ENCODE results near the gene HNRNPA2B1.

The HNRNPA2B1 gene

DNA sequence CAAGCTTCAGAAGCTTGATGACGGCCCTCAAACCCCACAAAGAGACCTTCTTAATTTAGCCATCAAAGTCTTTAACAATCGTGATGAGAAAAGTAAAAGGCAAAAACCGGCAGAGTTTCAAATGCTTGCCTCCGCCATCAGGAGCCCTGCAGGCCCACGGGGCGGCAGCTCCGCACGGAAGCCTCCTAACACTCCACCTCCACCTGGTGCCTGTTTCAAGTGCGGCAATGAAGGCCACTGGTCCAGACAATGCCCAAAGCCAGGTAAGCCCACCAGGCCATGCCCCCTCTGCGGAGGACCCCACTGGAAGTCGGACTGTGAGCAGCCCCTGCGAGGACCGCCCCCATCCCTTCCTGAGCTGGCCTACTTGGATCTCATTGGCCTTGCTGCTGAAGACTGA, 44.6 kb upstream of the HNRNPA2B1 start:
- no peak for TF ChIP-seq ZFP3 (CRISPR knock-in tag; IDR thresholded peaks at IDR 0.05)
- TF ChIP-seq, protein P1, sequence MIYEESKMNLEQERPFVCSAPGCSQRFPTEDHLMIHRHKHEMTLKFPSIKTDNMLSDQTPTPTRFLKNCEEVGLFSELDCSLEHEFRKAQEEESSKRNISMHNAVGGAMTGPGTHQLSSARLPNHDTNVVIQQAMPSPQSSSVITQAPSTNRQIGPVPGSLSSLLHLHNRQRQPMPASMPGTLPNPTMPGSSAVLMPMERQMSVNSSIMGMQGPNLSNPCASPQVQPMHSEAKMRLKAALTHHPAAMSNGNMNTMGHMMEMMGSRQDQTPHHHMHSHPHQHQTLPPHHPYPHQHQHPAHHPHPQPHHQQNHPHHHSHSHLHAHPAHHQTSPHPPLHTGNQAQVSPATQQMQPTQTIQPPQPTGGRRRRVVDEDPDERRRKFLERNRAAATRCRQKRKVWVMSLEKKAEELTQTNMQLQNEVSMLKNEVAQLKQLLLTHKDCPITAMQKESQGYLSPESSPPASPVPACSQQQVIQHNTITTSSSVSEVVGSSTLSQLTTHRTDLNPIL (CRISPR knock-in tag; IDR thresholded peaks at IDR 0.05; ENCODE audit: low read depth): no peak
- TF ChIP-seq ZC3H10 (CRISPR knock-in tag; IDR thresholded peaks at IDR 0.05): no peak
- no peak for TF ChIP-seq PPARA (CRISPR knock-in tag; IDR thresholded peaks at IDR 0.05; ENCODE audit: borderline replicate concordance)
- no peak for TF ChIP-seq ZNF565 (CRISPR knock-in tag; conservative IDR thresholded peaks at IDR 0.05; ENCODE audit: low read depth)
- TF ChIP-seq, protein P2, sequence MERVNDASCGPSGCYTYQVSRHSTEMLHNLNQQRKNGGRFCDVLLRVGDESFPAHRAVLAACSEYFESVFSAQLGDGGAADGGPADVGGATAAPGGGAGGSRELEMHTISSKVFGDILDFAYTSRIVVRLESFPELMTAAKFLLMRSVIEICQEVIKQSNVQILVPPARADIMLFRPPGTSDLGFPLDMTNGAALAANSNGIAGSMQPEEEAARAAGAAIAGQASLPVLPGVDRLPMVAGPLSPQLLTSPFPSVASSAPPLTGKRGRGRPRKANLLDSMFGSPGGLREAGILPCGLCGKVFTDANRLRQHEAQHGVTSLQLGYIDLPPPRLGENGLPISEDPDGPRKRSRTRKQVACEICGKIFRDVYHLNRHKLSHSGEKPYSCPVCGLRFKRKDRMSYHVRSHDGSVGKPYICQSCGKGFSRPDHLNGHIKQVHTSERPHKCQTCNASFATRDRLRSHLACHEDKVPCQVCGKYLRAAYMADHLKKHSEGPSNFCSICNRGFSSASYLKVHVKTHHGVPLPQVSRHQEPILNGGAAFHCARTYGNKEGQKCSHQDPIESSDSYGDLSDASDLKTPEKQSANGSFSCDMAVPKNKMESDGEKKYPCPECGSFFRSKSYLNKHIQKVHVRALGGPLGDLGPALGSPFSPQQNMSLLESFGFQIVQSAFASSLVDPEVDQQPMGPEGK (CRISPR knock-in tag; IDR thresholded peaks at IDR 0.05; ENCODE audit: borderline replicate concordance): no peak
- no peak for TF ChIP-seq SNAI2 (CRISPR knock-in tag; IDR thresholded peaks at IDR 0.05)
- no peak for TF ChIP-seq ZFP30 (CRISPR knock-in tag; IDR thresholded peaks at IDR 0.05)
- no peak for TF ChIP-seq ZNF70 (CRISPR knock-in tag; IDR thresholded peaks at IDR 0.05)
- no peak for TF ChIP-seq ESRRG (CRISPR knock-in tag; IDR thresholded peaks at IDR 0.05)
- no peak for TF ChIP-seq RARB (CRISPR knock-in tag; IDR thresholded peaks at IDR 0.05)
- no peak for TF ChIP-seq ARNTL (CRISPR knock-in tag; IDR thresholded peaks at IDR 0.05; ENCODE audit: borderline replicate concordance, low read depth)
- TF ChIP-seq CSDC2 (CRISPR knock-in tag; IDR thresholded peaks at IDR 0.05): no peak
- no peak for TF ChIP-seq OSR1 (CRISPR knock-in tag; IDR thresholded peaks at IDR 0.05)
- TF ChIP-seq, protein P3, sequence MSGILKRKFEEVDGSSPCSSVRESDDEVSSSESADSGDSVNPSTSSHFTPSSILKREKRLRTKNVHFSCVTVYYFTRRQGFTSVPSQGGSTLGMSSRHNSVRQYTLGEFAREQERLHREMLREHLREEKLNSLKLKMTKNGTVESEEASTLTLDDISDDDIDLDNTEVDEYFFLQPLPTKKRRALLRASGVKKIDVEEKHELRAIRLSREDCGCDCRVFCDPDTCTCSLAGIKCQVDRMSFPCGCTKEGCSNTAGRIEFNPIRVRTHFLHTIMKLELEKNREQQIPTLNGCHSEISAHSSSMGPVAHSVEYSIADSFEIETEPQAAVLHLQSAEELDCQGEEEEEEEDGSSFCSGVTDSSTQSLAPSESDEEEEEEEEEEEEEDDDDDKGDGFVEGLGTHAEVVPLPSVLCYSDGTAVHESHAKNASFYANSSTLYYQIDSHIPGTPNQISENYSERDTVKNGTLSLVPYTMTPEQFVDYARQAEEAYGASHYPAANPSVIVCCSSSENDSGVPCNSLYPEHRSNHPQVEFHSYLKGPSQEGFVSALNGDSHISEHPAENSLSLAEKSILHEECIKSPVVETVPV (CRISPR knock-in tag; IDR thresholded peaks at IDR 0.05): no peak
- no peak for TF ChIP-seq ISL1 (CRISPR knock-in tag; IDR thresholded peaks at IDR 0.05)
- no peak for TF ChIP-seq GLIS3 (CRISPR knock-in tag; IDR thresholded peaks at IDR 0.05)
- TF ChIP-seq, protein P4, sequence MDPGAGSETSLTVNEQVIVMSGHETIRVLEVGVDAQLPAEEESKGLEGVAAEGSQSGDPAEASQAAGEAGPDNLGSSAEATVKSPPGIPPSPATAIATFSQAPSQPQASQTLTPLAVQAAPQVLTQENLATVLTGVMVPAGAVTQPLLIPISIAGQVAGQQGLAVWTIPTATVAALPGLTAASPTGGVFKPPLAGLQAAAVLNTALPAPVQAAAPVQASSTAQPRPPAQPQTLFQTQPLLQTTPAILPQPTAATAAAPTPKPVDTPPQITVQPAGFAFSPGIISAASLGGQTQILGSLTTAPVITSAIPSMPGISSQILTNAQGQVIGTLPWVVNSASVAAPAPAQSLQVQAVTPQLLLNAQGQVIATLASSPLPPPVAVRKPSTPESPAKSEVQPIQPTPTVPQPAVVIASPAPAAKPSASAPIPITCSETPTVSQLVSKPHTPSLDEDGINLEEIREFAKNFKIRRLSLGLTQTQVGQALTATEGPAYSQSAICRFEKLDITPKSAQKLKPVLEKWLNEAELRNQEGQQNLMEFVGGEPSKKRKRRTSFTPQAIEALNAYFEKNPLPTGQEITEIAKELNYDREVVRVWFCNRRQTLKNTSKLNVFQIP (CRISPR knock-in tag; IDR thresholded peaks at IDR 0.05; ENCODE audit: borderline replicate concordance, low read depth): no peak
- TF ChIP-seq TOX (CRISPR knock-in tag; IDR thresholded peaks at IDR 0.05; ENCODE audit: borderline replicate concordance): no peak
- TF ChIP-seq TCF4 (CRISPR knock-in tag; IDR thresholded peaks at IDR 0.05; ENCODE audit: borderline replicate concordance): no peak
- ATAC-seq: no peak

DNA sequence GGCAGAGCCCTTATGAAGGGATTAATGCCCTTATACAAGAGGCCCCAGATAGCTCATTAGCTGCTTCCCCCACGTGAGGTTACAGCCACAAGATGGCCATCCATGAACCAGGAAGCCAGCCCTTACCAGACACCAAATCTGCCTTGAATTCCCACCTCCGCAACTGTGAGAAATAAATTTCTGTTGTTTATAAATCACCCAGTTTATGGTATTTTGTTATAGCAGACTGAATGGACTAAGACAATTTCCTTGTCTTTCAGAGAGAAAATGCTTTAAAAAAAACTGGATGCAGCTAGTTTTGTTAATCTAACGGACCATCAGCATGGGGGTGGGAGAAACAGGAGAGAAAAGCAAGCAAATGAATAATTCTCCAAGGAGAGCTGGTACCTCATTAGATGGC, 37.5 kb upstream of the HNRNPA2B1 start:
- ATAC-seq: no peak
- TF ChIP-seq, protein P2 (CRISPR knock-in tag; IDR thresholded peaks at IDR 0.05; ENCODE audit: borderline replicate concordance): no peak
- TF ChIP-seq BACH2 (CRISPR knock-in tag; IDR thresholded peaks at IDR 0.05; ENCODE audit: borderline replicate concordance): no peak

DNA sequence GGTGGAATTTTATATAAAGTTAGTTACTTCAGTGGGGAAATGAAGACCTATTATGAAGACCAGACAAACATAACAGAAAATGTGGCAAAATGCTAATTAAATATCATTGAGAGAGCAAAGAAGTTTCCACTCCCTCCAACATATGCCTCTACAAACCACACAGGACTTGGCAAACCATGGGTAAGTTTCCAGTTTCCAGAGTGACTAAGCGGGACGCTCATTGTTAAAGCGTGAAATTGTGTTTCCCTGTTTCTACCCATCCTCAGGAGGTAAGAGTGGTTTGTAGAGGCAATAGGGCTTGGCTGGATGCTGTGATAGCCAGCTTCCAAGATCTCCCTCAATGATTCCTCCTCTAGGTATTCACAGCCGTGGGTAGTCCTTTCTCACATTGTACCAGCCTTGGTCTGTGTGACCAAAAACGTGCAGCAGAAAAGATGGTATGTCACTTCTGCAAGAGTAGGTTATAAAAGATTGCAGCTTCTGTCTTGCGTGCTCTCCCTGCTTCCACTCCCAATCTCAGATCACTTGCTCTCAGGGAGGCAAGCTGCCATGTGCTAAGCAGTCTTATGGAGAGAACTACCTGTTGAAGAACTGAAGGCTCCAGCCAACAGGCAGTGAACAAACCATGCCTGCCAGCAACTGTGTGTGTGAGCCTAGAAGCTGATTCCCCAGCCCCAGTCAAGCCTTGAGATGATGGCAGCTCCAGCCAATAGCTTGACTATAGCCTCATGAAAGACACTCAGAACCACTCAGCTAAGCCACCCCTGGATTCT, 36.7 kb upstream of the HNRNPA2B1 start:
- no peak for ATAC-seq
- TF ChIP-seq CSDC2 (CRISPR knock-in tag; IDR thresholded peaks at IDR 0.05) (no peak), TCF4 (CRISPR knock-in tag; IDR thresholded peaks at IDR 0.05; ENCODE audit: borderline replicate concordance) (no peak), BACH2 (CRISPR knock-in tag; IDR thresholded peaks at IDR 0.05; ENCODE audit: borderline replicate concordance) (no peak), ZFP30 (CRISPR knock-in tag; IDR thresholded peaks at IDR 0.05) (no peak), PPARA (CRISPR knock-in tag; IDR thresholded peaks at IDR 0.05; ENCODE audit: borderline replicate concordance) (no peak), ZNF70 (CRISPR knock-in tag; IDR thresholded peaks at IDR 0.05) (no peak), RARB (CRISPR knock-in tag; IDR thresholded peaks at IDR 0.05) (no peak), ISL1 (CRISPR knock-in tag; IDR thresholded peaks at IDR 0.05) (no peak), SNAI2 (CRISPR knock-in tag; IDR thresholded peaks at IDR 0.05) (no peak), TOX (CRISPR knock-in tag; IDR thresholded peaks at IDR 0.05; ENCODE audit: borderline replicate concordance) (no peak), ZC3H10 (CRISPR knock-in tag; IDR thresholded peaks at IDR 0.05) (no peak), ZFP3 (CRISPR knock-in tag; IDR thresholded peaks at IDR 0.05) (no peak)
- TF ChIP-seq, protein P2 (CRISPR knock-in tag; IDR thresholded peaks at IDR 0.05; ENCODE audit: borderline replicate concordance): no peak
- TF ChIP-seq, protein P3 (CRISPR knock-in tag; IDR thresholded peaks at IDR 0.05): no peak
- TF ChIP-seq, protein P4 (CRISPR knock-in tag; IDR thresholded peaks at IDR 0.05; ENCODE audit: borderline replicate concordance, low read depth): no peak
